SK-N-SH (cell line): ENCODE results near the gene KDM2A. TPM values are rescaled to one million over a fixed set of nuclear protein-coding genes. Genes with fewer than 3 reads are reported as not detected.
A peak's percentile ranks its signal among the peaks of the same experiment; 100 is the strongest.

Source experiments
- CTCF ChIA-PET: fragments of 300-600, 350-600 bp; formaldehyde crosslinking; extraction: SDS; loops from one replicate; lab custom pipeline; 2021; lab: Yijun Ruan, JAX
- POLR2A ChIA-PET: fragments of 350-600 bp; sonication (Branson Sonifier 250); formaldehyde crosslinking; extraction: SDS; loops from one replicate; lab custom pipeline; 2020; ENCODE audit warnings: antibody characterized with exemption, inconsistent platforms; lab: Yijun Ruan, JAX
- DNase-seq: peaks from one replicate; pipeline ENCODE4 v3.0.0; 2012
- H2AFZ ChIP-seq: fragments of 200-600 bp; sonication (generic); 2 replicates; pipeline ENCODE4 v1.8.1; 2016; ENCODE audit warnings: antibody characterized with exemption, mild to moderate bottlenecking, low read depth
- H3F3A ChIP-seq: fragments of 200-600 bp; sonication (generic); replicated peaks from 2 replicates; pipeline ENCODE3; 2016; ENCODE audit warnings: antibody characterized with exemption, mild to moderate bottlenecking; ENCODE audit not compliant: insufficient read depth
- H3K27ac ChIP-seq, 2 experiments: fragments of 200-500 bp in 1 of 2; fragments of 200-600 bp in 1 of 2; sonication (Bioruptor generic) in 1 of 2; sonication (generic), shearing (Covaris generic) in 1 of 2; 2 replicates each; pipeline versions ENCODE4 v1.5.1 to v1.6.1; 2014 to 2016; ENCODE audit warnings: low read depth in 2 of 2, inconsistent platforms in 1 of 2, low read length in 1 of 2, mild to moderate bottlenecking in 1 of 2, mixed read lengths in 1 of 2
- H3K27me3 ChIP-seq: fragments of 200-600 bp; sonication (generic), shearing (Covaris generic); 2 replicates; pipeline ENCODE4 v1.6.1; 2016; ENCODE audit warnings: mixed run types; ENCODE audit not compliant: insufficient read depth
- H3K36me3 ChIP-seq, 2 experiments: fragments of 200-500 bp in 1 of 2; fragments of 200-600 bp in 1 of 2; sonication (Bioruptor generic) in 1 of 2; sonication (generic) in 1 of 2; replicated peaks in 1 of 2; 2 replicates each; pipeline versions ENCODE3 to v1.5.1; 2014 to 2016; ENCODE audit warnings: low read length in 1 of 2, mild to moderate bottlenecking in 1 of 2; ENCODE audit not compliant: insufficient read depth in 2 of 2, control insufficient read depth in 1 of 2
- H3K4me1 ChIP-seq, 2 experiments: fragments of 200-500 bp in 1 of 2; fragments of 200-600 bp in 1 of 2; sonication (Bioruptor generic) in 1 of 2; sonication (generic), shearing (Covaris generic) in 1 of 2; 2 replicates each; pipeline versions ENCODE4 v1.5.1 to v1.6.1; 2014 to 2016; ENCODE audit warnings: low read depth in 1 of 2, low read length in 1 of 2, mixed run types in 1 of 2; ENCODE audit not compliant: insufficient read depth in 2 of 2, control insufficient read depth in 1 of 2
- H3K4me2 ChIP-seq: fragments of 200-600 bp; sonication (generic), shearing (Covaris generic); 2 replicates; pipeline ENCODE4 v1.6.1; 2017; ENCODE audit warnings: mixed run types
- H3K4me3 ChIP-seq, 2 experiments: fragments of 200-500 bp in 1 of 2; fragments of 200-600 bp in 1 of 2; sonication (Bioruptor generic) in 1 of 2; sonication (generic), shearing (Covaris generic) in 1 of 2; 2 replicates each; pipeline versions ENCODE4 v1.5.1 to v1.8.1; 2014 to 2016; ENCODE audit warnings: low read depth in 2 of 2, inconsistent platforms in 1 of 2, low read length in 1 of 2, mild to moderate bottlenecking in 1 of 2, mixed read lengths in 1 of 2, moderate library complexity in 1 of 2
- H3K79me2 ChIP-seq: fragments of 200-600 bp; sonication (generic); 2 replicates; pipeline ENCODE4 v1.8.1; 2017; ENCODE audit warnings: mild to moderate bottlenecking; ENCODE audit not compliant: insufficient read depth
- H3K9ac ChIP-seq: fragments of 200-600 bp; sonication (generic); 2 replicates; pipeline ENCODE4 v1.6.1; 2017; ENCODE audit warnings: mixed run types
- H3K9me2 ChIP-seq: fragments of 200-600 bp; sonication (generic); 2 replicates; pipeline ENCODE4 v1.6.1; 2017; ENCODE audit warnings: mixed run types
- H3K9me3 ChIP-seq: fragments of 200-600 bp; sonication (generic); 2 replicates; pipeline ENCODE4 v1.6.1; 2017; ENCODE audit warnings: mixed run types, mild to moderate bottlenecking, moderate library complexity
- H4K20me1 ChIP-seq: fragments of 200-600 bp; sonication (generic); 2 replicates; pipeline ENCODE4 v1.6.1; 2017; ENCODE audit warnings: mild to moderate bottlenecking, mixed run types; ENCODE audit not compliant: insufficient read depth
- CTCF ChIP-seq: fragments of 200-600 bp; sonication (generic); IDR thresholded peaks from 2 replicates; pipeline ENCODE4 v1.6.1; 2017; ENCODE audit warnings: antibody characterized with exemption, mild to moderate bottlenecking, moderate library complexity
- ELF1 ChIP-seq: IDR thresholded peaks from 2 replicates; pipeline ENCODE4 v1.4.0; 2012
- MEF2A ChIP-seq: IDR thresholded peaks from 2 replicates; pipeline ENCODE4 v1.4.0; 2012; ENCODE audit warnings: low read depth, borderline replicate concordance
- NFIC ChIP-seq: IDR thresholded peaks from 2 replicates; pipeline ENCODE4 v1.4.0; 2012; ENCODE audit warnings: borderline replicate concordance
- POLR2AphosphoS5 ChIP-seq: IDR thresholded peaks from 2 replicates; pipeline ENCODE4 v1.6.1; 2012; ENCODE audit warnings: low read depth, low read length
- REST ChIP-seq: IDR thresholded peaks from 2 replicates; pipeline ENCODE4 v1.6.1; 2012; ENCODE audit warnings: mild to moderate bottlenecking, low read depth, low read length, moderate library complexity
- RFX5 ChIP-seq: IDR thresholded peaks from 2 replicates; pipeline ENCODE4 v1.6.1; 2012; ENCODE audit warnings: mild to moderate bottlenecking, improper control_type of control experiment, low read length
- RXRA ChIP-seq: IDR thresholded peaks from 2 replicates; pipeline ENCODE4 v1.4.0; 2012; ENCODE audit warnings: low read depth, mild to moderate bottlenecking, borderline replicate concordance
- WGBS: methylation state at CpG from one replicate; pipeline ENCODE4 v1.1.6; 2017; ENCODE audit warnings: low lambda C conversion rate; 5-methylcytosine and 5-hydroxymethylcytosine counted together
- polyA plus RNA-seq, 3 experiments: library from polyadenylated mRNA; depleted of rRNA; stranded (reverse); fragments of >200 nt; gene quantifications; 2 replicates each; pipeline ENCODE4 v1.2.3, GENCODE V29; 2012
- TF ChIP-seq, protein P1 (sequence below): fragments of 150-350 bp; IDR thresholded peaks from 2 replicates; pipeline ENCODE4 v1.6.1; 2016; ENCODE audit warnings: mild to moderate bottlenecking, low read depth, low read length
- TF ChIP-seq, protein P2 (sequence below): IDR thresholded peaks from 2 replicates; pipeline ENCODE4; 2012

KDM2A gene
- polyA plus RNA-seq, 1 of the 3 experiments (the other 2 are of a cell fraction) = 28.4 TPM

GRCh38 chr11:67301313-67301921 is 182.4 kb downstream of the KDM2A start:
- 87% methylated on average over 9 of the region's 28 CpGs for WGBS
- Histone ChIP-seq H3K9me3 (0 out of 2 replicates have a peak, but pooled peaks cover 4% of the 10 kb centered on the region), H3K4me3 (no peak overlapping the region), H3F3A (peaks cover 6% of the 10 kb centered on the region), H4K20me1 (no peaks in the 10 kb centered on the region), H2AFZ (no peak overlapping the region), H3K27ac (no peak overlapping the region), H3K79me2 (peaks cover 19% of the 10 kb centered on the region), H3K9ac (no peak overlapping the region), H3K4me1 (peaks cover 13 to 17% of the 10 kb centered on the region in 2 experiments; a peak in 2 of 4 replicates), H3K4me2 (no peak overlapping the region), H3K36me3 (peaks cover 20 to 37% of the 10 kb centered on the region in 2 experiments), H3K27me3 (no peaks in the 10 kb centered on the region), H3K9me2 (no peaks in the 10 kb centered on the region)
- no peak for TF ChIP-seq REST
- TF ChIP-seq, protein P1, sequence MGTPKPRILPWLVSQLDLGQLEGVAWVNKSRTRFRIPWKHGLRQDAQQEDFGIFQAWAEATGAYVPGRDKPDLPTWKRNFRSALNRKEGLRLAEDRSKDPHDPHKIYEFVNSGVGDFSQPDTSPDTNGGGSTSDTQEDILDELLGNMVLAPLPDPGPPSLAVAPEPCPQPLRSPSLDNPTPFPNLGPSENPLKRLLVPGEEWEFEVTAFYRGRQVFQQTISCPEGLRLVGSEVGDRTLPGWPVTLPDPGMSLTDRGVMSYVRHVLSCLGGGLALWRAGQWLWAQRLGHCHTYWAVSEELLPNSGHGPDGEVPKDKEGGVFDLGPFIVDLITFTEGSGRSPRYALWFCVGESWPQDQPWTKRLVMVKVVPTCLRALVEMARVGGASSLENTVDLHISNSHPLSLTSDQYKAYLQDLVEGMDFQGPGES = no peak
- TF ChIP-seq RXRA = no peak
- no peak for TF ChIP-seq CTCF
- no peak for TF ChIP-seq NFIC
- no peak for TF ChIP-seq RFX5
- no peak for TF ChIP-seq POLR2AphosphoS5
- ChIA-PET POLR2A (no interaction called here), CTCF (interaction anchor here (1.2 to 5.1 kb wide), 5 partner anchors 12 to 71 kb away, joined by 3 to 37 read pairs (median 4); partner anchors contain the start of gene ANKRD13D)
- DNase-seq = no peak

DNA sequence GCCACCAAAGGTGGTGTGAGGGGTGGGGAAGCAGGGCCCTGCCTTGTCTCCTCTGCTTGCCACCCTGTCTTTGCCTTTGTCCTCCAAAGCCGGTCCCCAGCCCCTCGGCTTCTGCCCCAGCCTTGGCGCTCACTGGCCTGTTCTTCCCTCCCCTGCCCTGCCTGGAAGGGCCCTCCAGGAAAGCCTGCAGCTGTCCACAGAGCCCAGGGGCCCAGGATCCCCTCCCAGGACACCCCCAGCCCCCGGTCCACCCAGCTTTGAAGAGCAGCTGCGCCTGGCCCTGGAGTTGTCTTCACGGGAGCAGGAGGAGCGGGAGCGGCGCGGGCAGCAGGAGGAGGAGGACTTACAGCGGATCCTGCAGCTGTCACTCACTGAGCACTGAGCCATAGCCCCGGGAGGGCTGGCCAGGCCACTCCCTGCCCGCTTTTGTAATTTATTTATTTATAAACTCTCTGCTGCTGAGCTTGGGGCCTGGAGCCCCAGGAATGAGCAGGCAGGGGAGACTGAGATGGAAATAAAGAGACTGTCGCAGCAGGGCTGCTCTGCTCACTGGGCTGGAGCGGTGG is 183.0 kb downstream of the KDM2A start:
- 81% methylated on average over 15 of the region's 15 CpGs for WGBS
- no peaks in the 10 kb centered on the region for H3K27me3 ChIP-seq
- H3K79me2 ChIP-seq = peaks cover 13% of the 10 kb centered on the region
- no peaks in the 10 kb centered on the region for H3K9me3 ChIP-seq
- H3K4me2 ChIP-seq = no peak overlapping the region
- no peak for DNase-seq
- peaks cover 14 to 37% of the 10 kb centered on the region in 2 experiments for H3K36me3 ChIP-seq
- H3K9ac ChIP-seq = no peak overlapping the region
- CTCF ChIA-PET = interaction anchor here (0.7 to 5.1 kb wide), 8 partner anchors 9 to 1233 kb away, joined by 3 to 37 read pairs (median 4); partner anchors contain the start of gene ANKRD13D
- no peak overlapping the region for H3K4me3 ChIP-seq
- H3K9me2 ChIP-seq = no peaks in the 10 kb centered on the region
- no peaks in the 10 kb centered on the region for H3F3A ChIP-seq
- POLR2A ChIA-PET = interaction anchor here (1.5 kb wide), 1 partner anchor 15 kb away, joined by 14 read pairs; no protein-coding TSS in a partner anchor
- no peak overlapping the region for H3K27ac ChIP-seq
- no peaks in the 10 kb centered on the region for H4K20me1 ChIP-seq
- H3K4me1 ChIP-seq = peaks cover 13 to 17% of the 10 kb centered on the region in 2 experiments; a peak in 2 of 4 replicates
- TF ChIP-seq MEF2A (no peak), ELF1 (no peak), REST (no peak)
- TF ChIP-seq, protein P2, sequence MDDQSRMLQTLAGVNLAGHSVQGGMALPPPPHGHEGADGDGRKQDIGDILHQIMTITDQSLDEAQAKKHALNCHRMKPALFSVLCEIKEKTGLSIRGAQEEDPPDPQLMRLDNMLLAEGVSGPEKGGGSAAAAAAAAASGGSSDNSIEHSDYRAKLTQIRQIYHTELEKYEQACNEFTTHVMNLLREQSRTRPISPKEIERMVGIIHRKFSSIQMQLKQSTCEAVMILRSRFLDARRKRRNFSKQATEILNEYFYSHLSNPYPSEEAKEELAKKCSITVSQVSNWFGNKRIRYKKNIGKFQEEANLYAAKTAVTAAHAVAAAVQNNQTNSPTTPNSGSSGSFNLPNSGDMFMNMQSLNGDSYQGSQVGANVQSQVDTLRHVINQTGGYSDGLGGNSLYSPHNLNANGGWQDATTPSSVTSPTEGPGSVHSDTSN = peak; percentile 38; the same call in 1 of the 2 replicates
- H2AFZ ChIP-seq = no peak overlapping the region
